ENCODE measurements around the gene CRMP1. TPM values are rescaled to one million over a fixed set of nuclear protein-coding genes. Genes with fewer than 3 reads are reported as not detected.

The CRMP1 gene
- polyA plus RNA-seq, 1 donor (not counting 4 experiments of a cell fraction or from before 2014, with no cell fraction given) = 0.03 TPM

DNA sequence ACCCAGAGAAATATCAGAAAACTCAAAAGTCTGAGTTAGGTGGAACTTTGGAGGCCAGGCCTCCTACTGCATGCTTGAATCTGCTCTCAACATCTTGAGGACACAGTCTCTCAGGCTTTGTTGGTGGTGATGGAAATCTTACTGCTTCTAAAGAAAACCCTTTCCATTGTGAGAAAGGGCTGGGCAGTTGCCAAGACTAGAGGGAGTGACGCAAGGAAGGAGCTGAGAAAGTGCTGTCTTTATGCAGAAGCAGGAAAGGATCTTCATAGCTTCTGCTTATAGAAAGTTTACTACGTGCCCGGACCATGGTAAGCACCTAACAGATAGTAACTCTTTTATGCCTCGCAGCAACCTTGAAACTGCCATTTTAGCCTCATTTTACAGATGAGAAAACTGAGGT lies 2.4 kb upstream of the CRMP1 start:
- no peak overlapping the region for H3K4me3 ChIP-seq (ENCODE audit: control insufficient read depth in 2 of 3, extremely low read depth in 1 of 3, insufficient read depth in 2 of 3, low read depth in 1 of 3, low read length in 3 of 3)
- H3K36me3 ChIP-seq (ENCODE audit: control insufficient read depth in 2 of 2, extremely low read depth in 1 of 2, insufficient read depth in 2 of 2, low read length in 2 of 2) = no peaks in the 10 kb centered on the region
- dilution Hi-C loops (cut with MboI; ENCODE audit: extremely low pct_ligation_motif_present, low sequenced_read_pairs) = no loop called here
- no peaks in the 10 kb centered on the region for H3K9me1 ChIP-seq (ENCODE audit: control insufficient read depth, extremely low read depth, insufficient read depth, low read length)
- no peaks in the 10 kb centered on the region for H3K9me3 ChIP-seq (ENCODE audit: control insufficient read depth, low read depth, low read length)
- H3K79me2 ChIP-seq (ENCODE audit: control insufficient read depth, insufficient read depth, low read length) = no peaks in the 10 kb centered on the region
- peaks cover 57% of the 10 kb centered on the region for H3K27me3 ChIP-seq (ENCODE audit: control insufficient read depth, extremely low read depth, insufficient read depth, low read length)
- H3K27ac ChIP-seq (ENCODE audit: control insufficient read depth, insufficient read depth, low read length) = no peak overlapping the region
- no peak overlapping the region for H3K9ac ChIP-seq (ENCODE audit: control insufficient read depth, extremely low read depth, insufficient read depth, low read length)
- TF ChIP-seq, protein P1, sequence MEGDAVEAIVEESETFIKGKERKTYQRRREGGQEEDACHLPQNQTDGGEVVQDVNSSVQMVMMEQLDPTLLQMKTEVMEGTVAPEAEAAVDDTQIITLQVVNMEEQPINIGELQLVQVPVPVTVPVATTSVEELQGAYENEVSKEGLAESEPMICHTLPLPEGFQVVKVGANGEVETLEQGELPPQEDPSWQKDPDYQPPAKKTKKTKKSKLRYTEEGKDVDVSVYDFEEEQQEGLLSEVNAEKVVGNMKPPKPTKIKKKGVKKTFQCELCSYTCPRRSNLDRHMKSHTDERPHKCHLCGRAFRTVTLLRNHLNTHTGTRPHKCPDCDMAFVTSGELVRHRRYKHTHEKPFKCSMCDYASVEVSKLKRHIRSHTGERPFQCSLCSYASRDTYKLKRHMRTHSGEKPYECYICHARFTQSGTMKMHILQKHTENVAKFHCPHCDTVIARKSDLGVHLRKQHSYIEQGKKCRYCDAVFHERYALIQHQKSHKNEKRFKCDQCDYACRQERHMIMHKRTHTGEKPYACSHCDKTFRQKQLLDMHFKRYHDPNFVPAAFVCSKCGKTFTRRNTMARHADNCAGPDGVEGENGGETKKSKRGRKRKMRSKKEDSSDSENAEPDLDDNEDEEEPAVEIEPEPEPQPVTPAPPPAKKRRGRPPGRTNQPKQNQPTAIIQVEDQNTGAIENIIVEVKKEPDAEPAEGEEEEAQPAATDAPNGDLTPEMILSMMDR (optimal IDR thresholded peaks at IDR 0.05 in 1 of 3, IDR thresholded peaks at IDR 0.05 in 1 of 3, conservative IDR thresholded peaks at IDR 0.05 in 1 of 3; ENCODE audit: extremely low read depth in 1 of 3, insufficient read depth in 2 of 3, low read length in 3 of 3) = no peak
- no peak for TF ChIP-seq EZH2 (IDR thresholded peaks at IDR 0.05; ENCODE audit: low read length)
- H4K20me1 ChIP-seq (ENCODE audit: control insufficient read depth, extremely low read depth, insufficient read depth, low read length) = no peaks in the 10 kb centered on the region
- H3K4me1 ChIP-seq (ENCODE audit: control insufficient read depth, extremely low read depth, insufficient read depth, low read length) = no peaks in the 10 kb centered on the region
- H2AFZ ChIP-seq (ENCODE audit: control insufficient read depth, low read length) = no peak overlapping the region
- no peak overlapping the region for H3K4me2 ChIP-seq (ENCODE audit: control insufficient read depth, extremely low read depth, insufficient read depth, low read depth, low read length)
- DNase-seq (ENCODE audit: low read depth, low spot score) (no peak), FAIRE-seq (no peak)

DNA sequence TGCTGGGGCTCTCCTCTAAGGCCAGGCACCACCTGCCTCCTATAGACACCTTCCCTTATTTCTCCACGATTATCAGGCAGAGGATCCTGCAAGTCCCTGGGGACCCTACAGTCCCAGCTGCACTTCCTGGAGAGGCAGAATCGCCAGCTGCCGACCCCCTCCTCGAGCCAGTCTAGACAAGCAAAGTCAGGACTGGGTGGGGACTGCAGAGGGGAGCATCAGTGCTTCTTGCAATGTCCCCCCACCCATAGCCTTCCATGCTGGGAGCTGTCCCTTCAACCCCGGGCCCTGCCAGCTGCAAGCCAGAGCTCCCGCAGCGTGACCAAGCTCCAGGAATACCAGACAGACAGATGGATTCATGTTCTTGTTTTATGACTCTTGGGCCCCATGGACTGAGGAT lies 1.4 kb upstream of the CRMP1 start:
- Histone ChIP-seq H3K27me3 (ENCODE audit: control insufficient read depth, extremely low read depth, insufficient read depth, low read length) (peaks cover 67% of the 10 kb centered on the region), H3K4me1 (ENCODE audit: control insufficient read depth, extremely low read depth, insufficient read depth, low read length) (no peaks in the 10 kb centered on the region), H3K9me3 (ENCODE audit: control insufficient read depth, low read depth, low read length) (no peaks in the 10 kb centered on the region), H3K9ac (ENCODE audit: control insufficient read depth, extremely low read depth, insufficient read depth, low read length) (no peak overlapping the region), H3K4me2 (ENCODE audit: control insufficient read depth, extremely low read depth, insufficient read depth, low read depth, low read length) (no peak overlapping the region), H3K27ac (ENCODE audit: control insufficient read depth, insufficient read depth, low read length) (no peak overlapping the region), H3K4me3 (ENCODE audit: control insufficient read depth in 2 of 3, extremely low read depth in 1 of 3, insufficient read depth in 2 of 3, low read depth in 1 of 3, low read length in 3 of 3) (no peak overlapping the region), H3K9me1 (ENCODE audit: control insufficient read depth, extremely low read depth, insufficient read depth, low read length) (no peaks in the 10 kb centered on the region), H3K79me2 (ENCODE audit: control insufficient read depth, insufficient read depth, low read length) (no peaks in the 10 kb centered on the region), H4K20me1 (ENCODE audit: control insufficient read depth, extremely low read depth, insufficient read depth, low read length) (no peaks in the 10 kb centered on the region), H3K36me3 (ENCODE audit: control insufficient read depth in 2 of 2, extremely low read depth in 1 of 2, insufficient read depth in 2 of 2, low read length in 2 of 2) (no peaks in the 10 kb centered on the region), H2AFZ (ENCODE audit: control insufficient read depth, low read length) (no peak overlapping the region)
- no peak for TF ChIP-seq EZH2 (IDR thresholded peaks at IDR 0.05; ENCODE audit: low read length)
- TF ChIP-seq, protein P1 (optimal IDR thresholded peaks at IDR 0.05 in 1 of 3, IDR thresholded peaks at IDR 0.05 in 1 of 3, conservative IDR thresholded peaks at IDR 0.05 in 1 of 3; ENCODE audit: extremely low read depth in 1 of 3, insufficient read depth in 2 of 3, low read length in 3 of 3) = no peak
- DNase-seq (ENCODE audit: low read depth, low spot score) (no peak), FAIRE-seq (no peak)
- dilution Hi-C loops (cut with MboI; ENCODE audit: extremely low pct_ligation_motif_present, low sequenced_read_pairs) = no loop called here

Measured in keratinocyte (primary cell).